Measurements from ENCODE around the gene TXNRD2. TPM values are rescaled to one million over a fixed set of nuclear protein-coding genes. Genes with fewer than 3 reads are reported as not detected.

The TXNRD2 gene
- total RNA-seq, 1 donor from 2014 or later: 0.19 TPM

DNA sequence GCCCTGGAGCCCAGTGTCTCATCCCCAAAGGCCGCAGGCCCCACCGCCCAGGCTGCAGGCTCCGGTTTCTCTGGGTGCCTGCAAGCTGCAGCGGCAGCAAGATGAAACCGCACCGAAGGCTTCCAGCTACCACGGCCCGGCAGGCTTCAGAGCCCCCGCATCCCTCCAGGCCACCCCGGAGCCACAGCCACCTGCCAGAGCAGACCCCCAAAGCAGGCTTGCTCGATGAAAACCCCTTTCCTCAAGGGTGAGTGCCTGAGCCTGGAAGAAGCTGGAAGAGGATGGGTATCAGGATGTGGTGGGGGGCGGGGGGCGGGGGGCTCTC lies 62.4 kb downstream of the TXNRD2 start:
- Histone ChIP-seq H3K4me1 (peaks cover 32% of the 10 kb centered on the region), H3F3A (ENCODE audit: low read depth) (peaks cover 17% of the 10 kb centered on the region), H3K9ac (no peak overlapping the region), H3K79me2 (ENCODE audit: low read depth) (no peaks in the 10 kb centered on the region), H3K4me3 (no peak overlapping the region), H3K4me2 (no peak overlapping the region), H3K27ac (no peak overlapping the region), H3K27me3 (peaks cover 10% of the 10 kb centered on the region), H2AFZ (replicated peaks) (no peak overlapping the region), H3K9me3 (ENCODE audit: low read depth) (no peaks in the 10 kb centered on the region), H4K20me1 (ENCODE audit: low read depth) (peaks cover 11% of the 10 kb centered on the region), H3K36me3 (no peaks in the 10 kb centered on the region)
- H3K9me3 Mint-ChIP-seq: no peaks in the 10 kb centered on the region
- no peaks in the 10 kb centered on the region for H3K36me3 Mint-ChIP-seq
- H3K27ac Mint-ChIP-seq: no peak overlapping the region
- no peak overlapping the region for H3K4me3 Mint-ChIP-seq
- TF ChIP-seq, protein P1, sequence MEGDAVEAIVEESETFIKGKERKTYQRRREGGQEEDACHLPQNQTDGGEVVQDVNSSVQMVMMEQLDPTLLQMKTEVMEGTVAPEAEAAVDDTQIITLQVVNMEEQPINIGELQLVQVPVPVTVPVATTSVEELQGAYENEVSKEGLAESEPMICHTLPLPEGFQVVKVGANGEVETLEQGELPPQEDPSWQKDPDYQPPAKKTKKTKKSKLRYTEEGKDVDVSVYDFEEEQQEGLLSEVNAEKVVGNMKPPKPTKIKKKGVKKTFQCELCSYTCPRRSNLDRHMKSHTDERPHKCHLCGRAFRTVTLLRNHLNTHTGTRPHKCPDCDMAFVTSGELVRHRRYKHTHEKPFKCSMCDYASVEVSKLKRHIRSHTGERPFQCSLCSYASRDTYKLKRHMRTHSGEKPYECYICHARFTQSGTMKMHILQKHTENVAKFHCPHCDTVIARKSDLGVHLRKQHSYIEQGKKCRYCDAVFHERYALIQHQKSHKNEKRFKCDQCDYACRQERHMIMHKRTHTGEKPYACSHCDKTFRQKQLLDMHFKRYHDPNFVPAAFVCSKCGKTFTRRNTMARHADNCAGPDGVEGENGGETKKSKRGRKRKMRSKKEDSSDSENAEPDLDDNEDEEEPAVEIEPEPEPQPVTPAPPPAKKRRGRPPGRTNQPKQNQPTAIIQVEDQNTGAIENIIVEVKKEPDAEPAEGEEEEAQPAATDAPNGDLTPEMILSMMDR (IDR thresholded peaks at IDR 0.05): no peak
- TF ChIP-seq EZH2phosphoT487 (IDR thresholded peaks at IDR 0.05): no peak
- no peak for TF ChIP-seq EZH2 (IDR thresholded peaks at IDR 0.05)
- peaks cover 5% of the 10 kb centered on the region for H3K27me3 Mint-ChIP-seq (ENCODE audit: insufficient read depth, low read depth)
- H3K4me1 Mint-ChIP-seq: peaks cover 48% of the 10 kb centered on the region
- DNase-seq (ENCODE audit: low spot score): no peak

DNA sequence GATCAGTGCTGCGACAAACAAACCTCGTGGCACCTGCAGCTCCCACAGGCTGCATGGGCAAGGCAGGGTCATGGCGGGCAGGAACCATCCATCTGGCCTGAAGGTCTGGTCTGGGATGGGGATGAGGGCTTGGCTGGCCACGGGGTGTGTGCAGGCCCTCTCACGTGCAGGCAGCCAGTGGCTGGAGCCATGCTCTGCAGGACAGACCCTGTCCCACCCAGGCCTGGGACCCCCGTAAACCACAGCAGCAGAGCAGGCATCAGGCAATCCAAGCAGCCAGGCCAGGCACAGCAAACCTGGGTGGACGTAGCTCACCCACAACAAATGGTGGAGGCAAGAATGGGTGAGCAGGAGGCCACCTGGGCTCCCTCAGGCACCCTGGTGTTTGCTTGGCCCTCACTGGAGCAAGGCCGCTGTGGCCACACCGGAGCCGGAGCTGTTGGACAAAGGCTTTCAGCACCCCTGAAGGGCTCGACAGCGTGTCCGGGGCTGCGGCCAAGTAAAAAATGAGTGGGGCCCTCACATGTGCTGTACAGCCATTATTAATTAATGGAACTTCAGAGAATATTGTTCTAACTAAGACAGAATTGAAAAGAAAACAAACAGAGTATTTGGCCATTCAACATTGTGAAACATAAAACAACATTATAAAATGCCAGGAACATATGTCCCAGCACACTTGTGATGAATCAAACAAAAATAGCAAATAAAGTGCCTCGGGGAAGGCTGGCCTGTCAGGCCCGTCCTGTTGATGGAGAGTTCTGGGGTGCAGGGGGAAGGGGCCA lies 63.0 kb downstream of the TXNRD2 start:
- H3K27ac Mint-ChIP-seq: peak overlapping the region; percentile 78
- Histone ChIP-seq H3K27me3 (peaks cover 10% of the 10 kb centered on the region), H3K4me2 (no peak overlapping the region)

DNA sequence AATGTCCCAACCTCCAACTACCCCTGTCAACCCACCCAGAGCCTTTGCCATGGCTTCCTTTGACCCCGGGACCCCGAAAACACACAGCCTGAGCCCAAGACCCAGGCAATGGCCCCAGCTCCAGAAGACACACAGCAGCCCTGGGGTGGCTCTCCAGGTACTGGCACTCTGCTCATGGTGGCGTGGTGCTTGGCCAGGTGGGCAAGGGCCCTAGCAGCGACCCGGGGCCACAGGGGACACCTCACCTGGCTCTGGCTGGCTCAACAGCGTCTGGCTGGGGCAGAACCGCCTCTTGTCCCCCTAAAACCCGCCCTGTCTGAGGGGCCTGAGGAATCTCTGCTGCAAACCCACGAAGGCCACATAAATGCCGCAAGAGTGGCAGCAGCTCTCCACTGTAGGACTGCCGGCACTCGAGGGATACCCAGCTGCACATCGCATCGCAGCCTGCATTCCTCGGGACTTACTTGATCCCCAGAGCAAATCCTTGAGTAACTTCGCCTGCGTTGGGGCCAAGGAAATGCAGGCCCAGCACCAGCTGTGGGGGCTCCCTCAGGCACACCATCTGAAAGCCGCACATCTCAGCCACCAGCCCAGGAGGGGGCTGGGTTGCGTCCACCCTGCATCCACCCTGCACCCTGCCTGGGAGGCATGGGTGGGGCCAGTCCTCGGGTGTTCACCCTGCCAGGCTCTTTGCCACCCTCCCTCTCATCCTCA lies 63.8 kb downstream of the TXNRD2 start:
- Histone ChIP-seq H3K9me3 (ENCODE audit: low read depth) (no peaks in the 10 kb centered on the region), H3K79me2 (ENCODE audit: low read depth) (no peaks in the 10 kb centered on the region), H3K4me2 (no peak overlapping the region), H3K9ac (no peak overlapping the region), H3F3A (ENCODE audit: low read depth) (peaks cover 17% of the 10 kb centered on the region), H3K4me3 (no peak overlapping the region), H3K27ac (no peak overlapping the region), H2AFZ (replicated peaks) (no peak overlapping the region), H3K36me3 (no peaks in the 10 kb centered on the region), H3K27me3 (peaks cover 10% of the 10 kb centered on the region), H4K20me1 (ENCODE audit: low read depth) (peaks cover 13% of the 10 kb centered on the region), H3K4me1 (peaks cover 29% of the 10 kb centered on the region)
- Mint-ChIP-seq H3K9me3 (no peaks in the 10 kb centered on the region), H3K4me3 (no peak overlapping the region), H3K36me3 (no peaks in the 10 kb centered on the region), H3K27me3 (ENCODE audit: insufficient read depth, low read depth) (peaks cover 5% of the 10 kb centered on the region), H3K27ac (no peak overlapping the region), H3K4me1 (peaks cover 49% of the 10 kb centered on the region)
- peak; percentile 45 for DNase-seq (ENCODE audit: low spot score)
- no peak for TF ChIP-seq EZH2phosphoT487 (IDR thresholded peaks at IDR 0.05)
- TF ChIP-seq, protein P1 (IDR thresholded peaks at IDR 0.05): no peak
- TF ChIP-seq EZH2 (IDR thresholded peaks at IDR 0.05): no peak

More for the DNA sequence above, 63.0 kb downstream of the TXNRD2 start:
- Histone ChIP-seq H3K27ac (no peak overlapping the region), H3K9ac (no peak overlapping the region), H3K4me1 (peaks cover 32% of the 10 kb centered on the region), H4K20me1 (ENCODE audit: low read depth) (peaks cover 13% of the 10 kb centered on the region), H3K9me3 (ENCODE audit: low read depth) (no peaks in the 10 kb centered on the region), H2AFZ (replicated peaks) (no peak overlapping the region), H3K36me3 (no peaks in the 10 kb centered on the region), H3K4me3 (no peak overlapping the region), H3K79me2 (ENCODE audit: low read depth) (no peaks in the 10 kb centered on the region), H3F3A (ENCODE audit: low read depth) (peaks cover 17% of the 10 kb centered on the region)
- no peak for DNase-seq (ENCODE audit: low spot score)
- TF ChIP-seq, protein P1 (IDR thresholded peaks at IDR 0.05): no peak
- no peak for TF ChIP-seq EZH2phosphoT487 (IDR thresholded peaks at IDR 0.05)
- peak overlapping the region; percentile 35 for H3K4me3 Mint-ChIP-seq
- no peaks in the 10 kb centered on the region for H3K9me3 Mint-ChIP-seq
- H3K4me1 Mint-ChIP-seq: peaks cover 52% of the 10 kb centered on the region
- no peaks in the 10 kb centered on the region for H3K36me3 Mint-ChIP-seq
- peaks cover 5% of the 10 kb centered on the region for H3K27me3 Mint-ChIP-seq (ENCODE audit: insufficient read depth, low read depth)
